GM18526 (cell line): ENCODE results near the gene MICAL3.

ENCODE experiments used
- POLR2A ChIP-seq: IDR thresholded peaks from 3 replicates; pipeline ENCODE4 v1.6.1; 2011; ENCODE audit not compliant: insufficient read length; ENCODE audit errors: extremely low read depth

The MICAL3 gene

DNA sequence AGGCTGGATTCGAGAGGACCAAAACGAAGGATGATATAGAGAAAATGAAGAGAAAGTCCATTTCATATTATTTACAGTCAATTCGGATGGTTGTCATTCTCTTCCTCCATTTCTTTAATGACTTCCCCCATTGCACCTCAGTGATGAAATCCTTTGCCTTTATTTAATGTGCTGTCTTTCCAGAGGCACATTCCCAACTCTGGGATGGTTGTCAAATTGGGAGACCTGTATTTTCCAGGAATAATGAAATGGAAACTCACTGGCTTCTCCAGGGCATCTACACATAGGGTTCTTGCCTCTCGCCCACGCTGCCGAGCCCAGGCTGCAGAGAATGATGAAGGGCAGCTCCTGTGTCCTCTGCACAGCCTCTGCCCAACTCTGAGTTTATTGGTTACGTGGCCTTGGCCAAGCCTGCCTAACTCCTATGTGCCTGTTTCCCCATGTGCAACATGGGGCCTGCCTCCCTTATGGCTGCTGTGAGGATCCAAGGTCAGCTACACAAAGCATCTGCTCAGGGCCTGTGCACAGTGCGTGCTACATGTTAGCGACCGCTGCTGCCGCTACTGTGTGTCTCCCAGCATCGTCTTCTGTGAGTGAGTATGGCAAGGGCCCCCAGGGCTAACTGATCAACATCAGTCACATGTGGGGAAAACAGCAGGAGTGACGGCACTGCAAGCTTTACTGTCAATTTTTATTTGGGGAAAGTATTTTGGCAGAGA, 168.6 kb downstream of the MICAL3 start:
- TF ChIP-seq POLR2A = no peak

DNA sequence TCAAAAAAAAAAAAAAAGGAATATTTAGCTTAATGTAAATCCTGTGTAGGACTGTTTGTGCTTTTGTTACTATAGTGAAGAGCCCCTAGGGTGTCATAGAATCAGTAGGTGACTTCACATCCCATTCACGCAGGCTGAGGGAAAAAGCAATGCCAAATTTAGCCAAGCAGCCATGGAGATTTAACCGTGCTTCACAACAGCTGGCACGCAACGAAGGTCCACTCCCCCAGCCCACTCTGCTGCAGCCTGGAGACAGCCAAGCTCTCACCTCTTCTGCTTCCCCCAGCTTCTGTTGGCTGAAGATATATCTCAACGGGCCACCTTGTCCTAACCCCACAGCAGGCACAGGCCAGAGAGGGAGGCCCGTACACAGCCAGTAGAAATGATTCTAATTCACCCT, 171.3 kb downstream of the MICAL3 start:
- TF ChIP-seq POLR2A = no peak

DNA sequence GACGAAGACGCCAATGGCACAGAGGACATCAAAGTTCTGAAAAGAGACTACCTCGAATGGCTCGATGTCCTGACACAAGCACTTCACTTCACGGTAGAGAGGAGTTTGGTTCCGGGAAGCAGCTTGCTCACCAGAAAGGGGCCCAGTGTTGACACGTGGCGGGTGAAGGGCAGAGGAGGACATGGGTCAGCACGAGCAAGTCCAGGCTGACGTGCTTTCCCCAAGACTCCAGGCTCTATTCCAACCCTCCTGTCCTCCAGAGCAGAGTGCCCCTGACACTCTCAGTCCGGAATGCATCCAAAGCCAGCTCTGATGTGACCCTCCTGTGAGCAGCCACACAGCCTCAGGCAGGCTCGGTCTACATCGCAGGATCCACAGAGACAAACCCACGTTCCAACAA, 172.6 kb downstream of the MICAL3 start:
- no peak for TF ChIP-seq POLR2A

DNA sequence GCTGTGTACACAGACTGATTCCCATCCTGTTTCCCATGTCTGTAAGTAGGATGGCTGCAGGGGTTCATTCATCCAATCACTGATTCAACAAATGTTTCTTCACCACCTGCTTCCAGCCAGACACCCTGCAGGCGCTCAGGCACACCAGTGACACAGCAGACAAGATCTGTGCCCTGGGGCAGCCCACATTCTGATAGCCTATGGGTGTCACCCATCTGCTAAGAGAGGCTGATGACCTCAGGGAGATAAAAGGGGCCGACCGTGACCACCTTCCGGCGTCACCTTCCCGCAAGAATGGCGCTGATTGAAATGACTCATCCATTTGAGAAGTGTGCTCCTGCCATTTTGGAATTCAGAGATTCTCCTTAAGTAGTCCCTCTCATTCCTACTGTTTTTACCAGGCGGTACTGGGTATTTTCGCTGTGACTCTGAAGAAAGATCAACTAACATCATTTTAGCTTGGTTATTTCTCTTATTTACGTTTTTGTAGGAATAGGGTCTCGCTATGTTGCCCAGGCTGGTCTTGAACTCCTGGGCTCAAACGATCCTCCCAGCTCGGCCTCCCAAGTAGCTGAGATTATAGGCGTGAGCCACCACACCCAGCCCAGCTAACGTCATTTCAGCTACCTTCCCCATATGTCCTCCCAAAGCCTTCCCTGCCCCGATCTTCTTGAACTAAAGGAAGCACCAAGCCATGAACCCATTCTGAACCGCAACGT, 176.8 kb downstream of the MICAL3 start:
- TF ChIP-seq POLR2A = no peak

DNA sequence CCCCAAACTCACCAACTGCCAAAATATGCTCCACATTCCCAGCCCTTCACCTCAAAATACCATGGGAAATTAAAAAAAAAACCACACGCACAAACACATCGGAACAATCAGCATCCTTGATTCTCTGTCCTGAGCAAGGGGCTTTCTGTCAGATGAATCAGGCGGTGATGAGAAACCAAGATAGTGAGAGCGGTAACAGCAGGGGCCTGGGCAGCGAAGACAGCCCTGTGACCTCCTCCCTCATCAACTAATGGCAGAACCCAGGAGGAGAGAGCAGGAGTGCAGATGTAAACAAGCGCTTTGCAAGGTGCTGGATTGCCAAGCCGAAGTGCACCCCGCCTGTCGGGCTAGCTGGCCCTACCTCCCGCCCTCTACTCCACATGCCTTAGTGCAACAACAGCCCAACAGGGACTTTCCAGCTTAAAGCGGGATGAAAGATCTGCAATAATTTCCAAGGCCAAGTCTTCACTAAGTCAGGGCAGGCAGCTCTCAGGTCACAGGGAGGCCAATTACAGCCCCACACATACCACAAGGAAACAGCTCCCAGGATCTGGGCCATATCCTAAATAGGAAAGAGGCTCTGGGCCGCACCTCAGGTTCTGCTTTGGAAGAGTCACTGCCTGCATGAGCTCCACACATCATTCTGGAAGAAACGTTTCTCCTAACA, 177.9 kb downstream of the MICAL3 start:
- TF ChIP-seq POLR2A = no peak

DNA sequence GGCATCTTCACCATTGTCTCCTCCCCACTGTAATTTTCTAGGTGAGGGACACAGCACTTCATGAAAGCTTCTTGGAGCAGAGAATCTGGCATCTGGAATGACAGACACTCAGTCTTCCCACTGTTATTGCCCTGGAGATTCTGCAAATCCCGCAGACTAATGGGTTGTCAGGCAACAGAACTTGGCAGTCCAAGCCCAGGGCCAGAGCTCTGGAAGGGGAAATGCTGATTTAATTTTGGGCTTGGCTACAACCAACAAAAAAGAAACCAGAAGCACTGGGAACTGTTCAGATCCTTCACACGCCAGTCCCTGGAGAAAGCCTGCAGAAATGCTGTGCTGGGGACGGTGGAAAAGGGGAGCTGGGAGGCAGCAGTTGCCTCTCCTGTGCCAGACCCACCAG, 178.6 kb downstream of the MICAL3 start:
- TF ChIP-seq POLR2A = no peak

DNA sequence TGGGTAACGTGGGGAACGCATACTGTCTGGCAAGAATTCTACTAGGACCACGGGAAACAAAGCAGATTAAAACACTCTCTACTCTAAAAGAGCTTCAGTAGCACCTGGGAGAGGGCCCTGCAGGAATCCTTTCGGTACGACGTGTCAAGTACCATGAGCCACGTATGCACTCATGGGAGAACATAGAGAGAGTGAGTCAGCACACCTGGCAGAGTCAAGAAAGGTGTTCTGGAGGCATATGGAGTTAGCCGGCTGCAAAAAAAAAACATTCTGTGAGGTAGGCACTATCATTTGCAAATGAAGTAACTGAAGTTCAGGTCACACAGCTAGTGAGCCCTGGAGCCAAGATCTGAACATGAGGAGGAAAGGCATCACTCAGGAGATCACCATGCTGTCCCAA, 179.0 kb downstream of the MICAL3 start:
- no peak for TF ChIP-seq POLR2A

DNA sequence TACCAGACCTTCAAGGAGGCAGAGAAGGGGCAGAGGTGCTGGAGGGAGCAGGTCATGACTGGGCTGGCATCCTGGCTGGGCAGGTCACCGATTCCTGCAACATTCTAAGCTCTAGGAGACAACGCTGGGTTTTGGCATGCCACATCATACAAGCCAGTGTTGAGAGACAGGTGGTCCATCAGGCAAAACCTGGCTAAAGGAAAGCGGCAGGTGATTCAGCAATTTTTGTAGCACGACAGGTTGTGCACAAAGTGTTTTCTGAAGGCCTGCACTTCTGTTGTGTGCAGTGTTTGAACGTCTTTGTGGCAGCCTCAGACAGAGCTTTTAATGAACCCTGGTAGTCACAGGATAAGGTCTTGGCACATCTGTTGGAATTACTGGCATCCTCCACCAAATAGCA, 180.2 kb downstream of the MICAL3 start:
- no peak for TF ChIP-seq POLR2A

DNA sequence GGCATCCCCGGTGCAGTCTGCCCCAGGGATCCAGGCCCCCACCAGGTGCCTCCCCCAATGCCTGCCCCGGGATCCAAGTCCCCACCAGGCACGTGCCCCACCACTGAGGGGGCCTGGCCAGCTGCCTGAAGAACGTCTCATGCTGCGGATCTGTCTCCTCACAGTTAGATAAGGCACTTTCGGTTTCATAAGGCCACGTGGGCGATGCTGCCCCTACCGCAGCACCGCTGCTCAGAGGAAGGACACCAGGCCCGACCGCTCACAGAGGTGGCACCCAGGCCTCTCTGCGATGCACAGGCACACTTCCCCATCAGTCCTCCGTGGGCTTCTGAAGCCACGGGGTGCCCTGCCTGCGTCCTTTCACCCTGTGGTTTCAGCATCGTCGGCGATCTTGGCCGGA, 182.0 kb downstream of the MICAL3 start:
- TF ChIP-seq POLR2A = no peak

DNA sequence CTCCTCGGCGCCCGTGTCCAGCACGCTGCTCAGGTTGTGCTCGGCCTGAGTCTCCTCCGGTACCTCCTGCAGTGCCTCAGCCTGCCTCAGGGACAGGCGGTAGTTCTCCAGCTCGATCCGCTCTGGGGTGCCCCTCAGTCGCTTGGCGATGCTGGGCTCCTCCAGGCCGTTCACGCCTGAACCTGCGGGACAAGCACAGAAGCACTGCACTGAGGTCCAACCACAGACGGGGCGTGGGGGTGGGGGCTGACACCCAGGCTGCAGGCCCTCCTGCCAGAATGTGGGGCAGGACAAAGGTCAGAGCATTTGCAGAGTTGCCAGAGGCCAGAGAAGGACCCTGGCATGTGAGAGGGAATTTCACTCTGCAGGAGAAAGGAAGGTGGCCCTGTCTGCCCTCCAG, 182.5 kb downstream of the MICAL3 start:
- no peak for TF ChIP-seq POLR2A

DNA sequence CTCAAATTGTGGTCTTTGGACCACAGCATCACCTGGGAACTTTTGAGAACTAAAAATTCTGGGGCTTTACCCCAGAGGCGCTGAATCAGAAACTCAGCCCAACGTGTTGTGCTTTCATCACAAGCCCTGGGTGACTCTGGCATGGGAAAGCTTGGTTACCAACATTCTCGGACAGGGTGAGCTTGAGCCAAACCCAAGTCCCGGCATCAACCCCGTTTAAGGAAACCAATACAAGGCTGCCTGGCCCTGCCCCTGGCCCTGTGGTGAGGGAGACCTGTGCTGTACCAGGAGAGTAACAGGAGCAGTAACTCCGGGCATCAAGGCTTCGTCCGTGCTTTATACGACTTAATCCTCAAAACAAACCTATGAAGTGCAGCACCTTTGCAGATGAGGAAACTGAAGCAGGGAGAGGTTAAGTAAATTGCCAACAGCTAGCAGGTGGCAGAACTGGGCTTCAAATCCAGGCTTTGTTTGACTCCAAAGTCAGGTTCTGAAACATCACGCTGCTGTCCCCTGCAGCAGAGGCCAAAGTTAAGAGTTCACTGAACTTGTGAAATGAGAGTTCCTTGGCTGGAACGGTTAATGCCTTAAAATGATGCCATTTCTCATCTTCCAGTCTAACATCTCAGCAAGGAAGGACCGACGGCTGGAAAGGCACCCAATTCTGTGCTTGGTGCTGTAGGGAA, 186.0 kb downstream of the MICAL3 start:
- no peak for TF ChIP-seq POLR2A

DNA sequence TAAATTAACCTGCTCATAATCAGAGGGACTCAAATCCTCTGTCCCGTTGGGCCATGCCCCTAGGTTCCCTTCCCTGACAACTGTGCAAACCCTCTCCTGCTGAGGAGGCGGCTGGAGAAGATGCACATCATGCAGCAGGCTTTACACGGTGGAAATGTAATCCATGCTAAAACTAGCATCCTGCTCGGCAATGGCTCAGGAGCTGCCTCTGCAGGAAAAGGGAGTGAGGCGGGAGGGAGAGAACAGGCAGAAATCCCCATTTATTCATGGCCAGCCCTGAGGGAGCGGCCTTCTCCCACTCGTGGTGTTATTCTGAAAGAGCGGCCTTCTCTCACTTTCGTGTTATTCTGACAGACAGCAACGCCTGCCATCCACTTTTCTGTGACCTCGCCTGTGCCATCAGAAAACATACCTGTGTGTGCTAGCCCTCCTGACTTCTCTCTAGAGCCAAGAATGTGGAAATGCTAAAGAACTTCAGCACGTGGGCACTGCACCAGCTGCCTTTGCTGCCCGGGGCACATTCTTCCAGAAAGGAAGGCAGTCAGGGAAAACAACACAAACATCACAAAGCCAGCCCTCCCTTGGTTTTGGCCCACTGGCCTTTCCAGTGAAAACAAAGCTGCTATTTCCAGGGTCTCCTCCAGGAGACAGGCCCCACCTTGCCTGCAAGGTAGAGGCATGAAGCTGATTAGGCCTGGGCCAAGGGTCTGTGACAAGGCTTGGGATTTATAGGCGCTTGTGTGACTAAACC, 187.2 kb downstream of the MICAL3 start:
- TF ChIP-seq POLR2A = no peak

DNA sequence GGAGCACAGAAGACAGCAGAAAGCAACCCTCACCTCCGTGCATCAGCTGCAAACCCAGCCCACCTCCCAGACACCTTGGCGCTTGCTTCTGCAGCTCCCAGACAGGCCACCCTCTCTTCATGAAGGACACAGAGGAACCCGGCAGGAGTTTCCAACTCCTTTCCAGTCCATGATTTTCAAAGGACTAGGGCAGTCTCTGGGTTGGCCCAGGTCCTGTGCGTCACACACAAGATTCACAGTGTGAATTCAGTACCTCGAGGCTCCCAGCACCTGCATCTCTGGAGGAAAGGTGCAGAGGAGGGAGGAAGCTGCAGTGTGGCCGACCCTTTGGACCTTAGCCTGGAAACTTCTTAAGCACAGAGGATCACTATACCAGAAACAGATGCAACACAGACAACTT, 189.1 kb downstream of the MICAL3 start:
- no peak for TF ChIP-seq POLR2A

DNA sequence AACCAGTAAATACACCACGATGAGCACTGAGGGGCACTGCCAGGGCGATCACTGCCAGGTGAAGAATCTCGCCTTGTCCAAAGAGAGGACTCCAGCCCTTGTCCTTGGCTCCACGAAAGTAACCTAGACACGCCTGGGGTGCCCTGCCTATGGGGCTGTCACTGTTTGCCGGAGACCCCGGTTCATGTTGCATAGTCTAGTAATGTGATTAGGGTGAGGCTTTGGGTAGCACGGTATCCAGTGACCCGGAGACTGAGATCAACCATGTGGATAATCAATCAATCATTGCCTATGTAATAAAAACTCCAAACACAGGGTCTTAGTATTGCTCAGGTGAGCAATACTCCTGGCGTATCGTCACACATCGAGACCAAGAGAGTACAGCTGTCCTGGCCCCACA, 190.9 kb downstream of the MICAL3 start:
- TF ChIP-seq POLR2A = no peak

DNA sequence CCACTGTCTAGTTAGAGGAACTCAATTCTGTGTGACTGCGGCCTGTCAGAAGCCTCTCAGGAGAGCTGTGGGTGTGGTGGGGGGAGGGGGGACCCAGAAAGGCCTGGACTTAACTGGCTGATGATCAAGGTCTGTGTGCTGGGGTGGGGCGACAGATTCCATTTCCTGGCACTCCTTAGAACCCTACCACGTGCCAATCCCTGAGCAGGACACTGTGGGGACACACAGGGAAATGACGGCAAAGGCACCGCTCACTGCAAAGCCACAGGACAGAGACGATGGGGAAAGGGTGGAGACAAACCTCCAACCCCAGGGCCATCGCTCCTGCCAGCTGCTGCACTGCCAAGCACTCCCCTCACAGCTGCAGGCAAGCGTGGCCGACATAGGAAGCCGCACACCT, 191.7 kb downstream of the MICAL3 start:
- TF ChIP-seq POLR2A = no peak
